Esophagus muscularis mucosa (tissue), 2 donors: ENCODE results near the gene FAM241A.

ENCODE experiments used
- POLR2A ChIP-seq: fragments of 450-650 bp; IDR thresholded peaks from one replicate; pipeline ENCODE4 v1.6.1; 2017; ENCODE audit warnings: antibody characterized with exemption, moderate library complexity, mild to moderate bottlenecking, low read depth
- POLR2AphosphoS5 ChIP-seq, 2 donors: sonication (generic); formaldehyde crosslinking; IDR thresholded peaks; one replicate each; pipeline ENCODE4 v1.6.1; 2017; ENCODE audit warnings: antibody characterized with exemption in 2 of 2

DNA sequence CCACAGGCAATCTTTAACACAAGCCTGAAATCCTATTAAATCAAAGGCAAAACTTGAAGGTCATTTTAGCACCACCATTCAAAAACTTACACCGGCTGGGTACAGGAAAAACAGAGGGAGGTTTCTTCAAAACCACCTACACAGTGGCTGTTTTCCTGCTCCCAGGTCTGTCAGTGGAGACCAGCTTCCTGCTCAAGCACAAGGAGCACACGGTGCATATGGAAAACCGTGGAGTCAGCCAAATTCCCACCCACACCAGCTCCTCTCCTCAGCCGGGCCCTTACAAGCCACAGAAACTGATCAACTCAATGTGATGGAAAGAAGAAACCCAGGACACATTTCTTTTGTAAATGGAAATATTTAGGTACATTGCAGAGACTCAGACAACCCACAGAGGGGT, 14.3 kb upstream of the FAM241A start:
- TF ChIP-seq POLR2AphosphoS5 (IDR thresholded peaks at IDR 0.05) (no peak), POLR2A (no peak)
